Activated CD4-positive, CD25-positive, alpha-beta regulatory T cell (primary cell): ENCODE results near the gene GNG7.
A peak's percentile ranks its signal among the peaks of the same experiment; 100 is the strongest.
"Not testable (repeated sequence)": the region's sequence is repeated elsewhere in the genome, so short reads cannot be mapped to it uniquely, and the experiment has no call there.

Experiments
- DNase-seq, 4 experiments: peaks; one replicate each; lab custom pipeline; 2025; lab: John Stamatoyannopoulos, UW

GNG7 gene

DNA sequence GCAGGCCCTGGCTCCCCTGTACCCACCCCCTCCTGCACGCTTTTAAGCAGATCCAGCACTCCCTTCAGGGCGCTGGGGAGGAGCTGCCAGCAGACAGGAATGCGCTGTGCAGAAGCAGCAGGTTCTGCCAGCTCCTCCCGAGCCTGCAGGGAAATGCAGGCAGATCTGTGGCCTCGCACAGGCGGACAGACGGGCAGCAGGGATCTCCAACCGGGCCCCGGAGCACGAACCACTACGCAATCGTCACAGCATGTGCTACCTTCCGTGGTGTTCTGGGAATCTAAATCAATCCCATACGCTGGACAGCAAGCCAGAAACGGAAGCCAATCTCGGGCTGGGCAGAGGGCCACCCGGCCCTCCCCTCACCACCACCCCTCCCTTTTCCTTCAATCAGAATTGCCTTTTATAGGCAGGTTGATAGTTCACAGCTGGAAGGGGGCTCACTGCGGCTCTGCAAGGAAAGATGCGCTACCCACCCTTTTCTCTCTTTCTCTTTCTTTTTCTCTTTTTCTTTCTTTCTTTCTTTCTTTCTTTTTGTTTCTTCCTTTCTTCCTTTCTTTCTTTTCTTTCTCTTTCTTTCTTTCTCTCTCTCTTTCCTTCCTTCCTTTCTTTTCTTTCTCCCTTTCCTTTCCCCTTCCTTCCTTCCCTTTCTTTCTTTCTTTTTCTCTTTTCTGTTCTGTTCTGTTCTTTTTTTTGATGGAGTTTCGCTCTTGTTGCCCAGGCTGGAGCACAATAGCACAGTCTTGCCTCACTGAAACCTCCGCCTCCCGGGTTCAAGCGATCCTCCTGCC is 99.9 kb downstream of the GNG7 start:
- DNase-seq, result no peak

GRCh38 chr19:2600914-2601870 is 101.3 kb downstream of the GNG7 start:
- no peak for DNase-seq

- no peak for DNase-seq
Measured at GRCh38 chr19:2594319-2594718, 108.2 kb downstream of the GNG7 start.

GRCh38 chr19:2592824-2593223 is 109.7 kb downstream of the GNG7 start:
- DNase-seq, result no peak

DNA sequence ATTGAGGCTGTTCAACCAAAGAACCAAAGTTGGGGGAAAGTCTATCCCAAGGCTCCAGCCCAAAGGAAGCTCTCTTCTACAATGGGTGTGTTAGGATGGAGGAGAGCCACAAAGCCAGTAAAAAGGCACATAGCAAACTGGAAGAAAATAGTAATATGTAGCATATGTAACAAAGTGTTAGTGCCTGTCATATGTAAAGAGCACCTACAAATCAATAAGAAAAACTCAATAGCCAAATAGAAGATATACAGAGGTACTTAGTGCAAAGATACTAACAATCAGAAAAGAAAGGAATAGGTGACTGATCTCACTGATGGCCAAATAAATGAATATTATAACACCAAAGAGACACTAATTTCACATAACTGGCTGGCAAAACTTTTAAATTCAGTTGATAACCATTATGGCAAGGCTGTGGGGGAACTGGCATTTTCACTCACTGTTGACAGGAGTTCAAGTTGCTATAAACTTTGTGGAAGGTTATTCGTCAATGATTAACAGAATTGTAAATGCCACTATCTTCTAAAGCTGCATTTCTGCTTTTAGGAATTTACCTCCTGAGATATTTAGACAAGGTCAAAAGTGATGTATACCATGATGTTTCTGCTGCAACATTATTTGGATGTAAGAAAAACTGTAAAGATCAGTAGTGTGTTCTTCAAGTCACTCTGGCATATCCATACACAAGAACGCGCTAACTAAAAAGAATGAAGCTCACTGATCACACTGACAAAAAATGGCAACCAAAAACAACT is 110.8 kb downstream of the GNG7 start:
- DNase-seq, result no peak

- no peak for DNase-seq
Measured at GRCh38 chr19:2590630-2591399, 111.7 kb downstream of the GNG7 start.

- DNase-seq, result no peak
Measured at GRCh38 chr19:2589441-2589840, 113.1 kb downstream of the GNG7 start.

DNA sequence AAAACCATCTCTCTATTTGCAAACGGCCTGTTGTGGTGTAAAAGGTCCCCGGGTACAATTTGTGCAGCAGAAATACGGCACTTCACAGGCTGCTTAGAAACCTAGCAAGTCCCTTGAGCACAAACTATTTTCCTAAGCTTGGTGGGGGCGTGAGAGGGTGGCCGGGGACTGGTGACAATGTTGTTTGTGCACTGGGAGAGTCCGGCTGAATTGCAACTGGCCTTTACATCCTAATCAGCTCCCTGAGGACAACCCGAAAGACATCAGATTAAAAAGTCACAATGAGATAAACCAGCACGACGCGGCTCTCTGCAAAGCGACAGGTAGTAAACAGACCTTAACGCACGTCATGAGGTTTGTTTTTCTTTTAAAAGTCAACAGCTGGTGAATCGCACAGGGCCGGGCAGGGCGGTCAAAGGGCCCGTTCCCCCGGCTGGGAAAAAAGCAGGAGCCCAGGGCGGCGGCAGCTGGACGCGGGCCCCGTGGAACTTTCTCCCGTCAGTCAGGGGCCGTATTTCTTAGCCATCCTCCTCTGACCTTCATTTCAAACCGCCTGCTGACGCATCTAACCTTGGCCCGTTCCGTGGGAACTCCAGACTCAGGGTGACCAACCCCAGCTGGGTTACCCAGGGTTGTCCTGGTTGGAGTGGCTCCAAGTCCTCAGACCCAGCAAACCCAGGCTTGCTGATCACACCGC is 114.3 kb downstream of the GNG7 start:
- DNase-seq, result no peak

DNA sequence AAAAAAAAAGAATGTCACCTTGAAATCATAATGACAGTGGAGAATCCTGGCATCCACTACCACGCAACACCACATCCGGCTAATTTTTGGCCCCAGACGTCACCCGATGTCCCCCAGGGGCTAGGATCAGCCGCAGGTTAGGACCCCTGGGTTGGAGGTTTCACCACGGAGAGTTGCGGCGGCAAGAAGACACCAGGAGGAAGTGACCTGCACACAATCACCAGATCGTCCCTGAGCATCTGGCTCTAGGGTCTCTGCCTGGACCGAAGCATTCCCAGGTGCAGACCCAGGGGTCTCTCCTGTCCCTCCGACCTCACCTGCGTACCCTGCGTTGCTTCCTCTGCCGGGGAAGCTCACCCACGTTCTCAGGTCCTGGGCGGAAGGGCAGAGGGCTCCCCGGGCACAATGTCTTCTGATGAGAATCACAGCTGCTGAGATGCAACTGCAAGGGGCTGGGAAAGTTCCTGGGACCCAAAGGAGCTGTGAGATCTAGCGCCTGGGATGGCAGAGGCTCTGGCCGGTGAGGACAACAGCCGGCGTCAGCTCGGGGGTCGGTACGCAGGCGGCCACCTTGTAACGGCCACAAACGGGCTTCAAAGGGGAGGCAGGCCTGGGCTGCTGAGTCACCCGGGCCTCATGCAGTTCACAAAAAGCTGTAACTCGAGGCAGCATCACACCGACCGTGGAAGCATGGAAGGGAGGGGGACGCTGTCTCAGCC is 115.3 kb downstream of the GNG7 start:
- DNase-seq, result no peak

DNA sequence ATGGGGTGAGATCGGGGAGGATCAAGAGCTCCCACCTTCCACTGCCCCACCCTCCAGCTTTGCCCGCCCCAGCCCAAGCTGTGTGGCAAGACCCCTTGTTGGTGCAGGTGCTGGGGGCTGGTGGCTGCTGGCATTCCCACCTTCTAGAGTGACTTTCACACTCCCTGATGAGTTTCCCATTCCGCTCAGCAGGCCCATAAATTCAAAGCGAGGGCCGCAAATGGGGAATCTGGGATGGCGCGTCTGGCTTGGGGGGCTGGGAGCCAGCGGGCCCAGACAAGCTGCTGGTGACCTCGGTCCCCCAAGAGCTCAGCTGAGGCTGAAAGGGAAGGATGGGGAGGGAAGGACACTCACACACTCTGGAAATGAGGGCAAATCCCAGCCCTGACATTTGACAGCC is 116.3 kb downstream of the GNG7 start:
- DNase-seq, result no peak

- DNase-seq, result no peak
Measured at GRCh38 chr19:2584002-2584401, 118.5 kb downstream of the GNG7 start.

GRCh38 chr19:2582984-2583956 is 119.2 kb downstream of the GNG7 start:
- DNase-seq, result no peak

DNA sequence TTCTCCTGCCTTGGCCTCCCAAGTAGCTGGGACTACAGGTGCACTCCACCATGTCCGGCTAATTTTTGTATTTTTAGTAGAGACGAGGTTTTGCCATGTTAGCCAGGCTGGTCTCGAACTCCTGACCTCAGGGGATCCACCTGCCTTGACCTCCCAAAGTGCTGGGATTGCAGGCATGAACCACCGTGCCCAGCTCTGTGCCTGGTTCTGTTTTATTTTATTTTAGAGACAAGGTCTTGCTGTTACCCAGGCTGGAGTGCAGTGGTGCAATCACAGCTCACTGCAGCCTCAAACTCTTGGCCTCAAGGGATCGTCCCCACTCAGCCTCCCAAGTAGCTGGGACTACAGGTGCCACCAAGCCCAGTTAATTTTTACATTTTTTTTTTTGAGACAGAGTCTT is 122.1 kb downstream of the GNG7 start:
- not testable (repeated sequence) for DNase-seq

GRCh38 chr19:2579678-2580280 is 122.7 kb downstream of the GNG7 start:
- no peak for DNase-seq

DNA sequence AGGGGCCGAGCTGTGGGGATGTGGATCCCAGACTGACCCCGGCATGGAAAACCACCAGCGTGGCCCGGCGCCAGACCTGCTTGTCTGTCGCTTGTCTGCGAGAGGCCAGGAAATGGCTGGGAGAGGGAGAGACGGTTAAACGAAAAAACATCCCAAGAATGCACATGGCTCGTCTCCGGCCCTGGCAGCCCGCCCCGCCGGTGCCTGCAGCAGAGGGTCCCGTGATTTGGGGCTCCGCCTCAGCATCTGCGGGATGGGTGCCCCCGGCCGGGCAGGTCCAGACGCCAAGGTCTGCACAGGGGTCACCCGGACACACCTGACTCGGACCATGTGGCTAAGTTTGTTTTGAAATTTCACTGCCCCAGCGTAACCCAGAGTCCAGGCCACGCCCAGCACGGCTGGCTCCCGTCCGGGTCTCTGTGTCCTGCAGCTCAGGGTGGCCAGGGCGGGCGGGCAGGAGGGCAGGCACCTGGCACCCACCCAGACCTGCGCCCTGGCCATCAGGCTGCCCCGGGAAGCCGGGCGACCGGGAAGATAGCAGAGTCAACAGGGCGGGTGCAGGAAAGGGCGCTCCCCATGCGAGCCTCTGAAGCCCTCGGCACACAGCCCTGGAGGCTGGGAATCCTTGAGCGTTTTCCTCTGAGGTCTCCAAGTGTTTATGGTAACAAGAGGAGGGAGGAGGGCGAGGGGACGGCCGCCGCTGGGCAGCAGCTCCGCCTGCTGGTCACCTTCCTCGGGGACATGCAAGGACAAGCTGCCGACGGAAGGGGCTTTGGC is 123.4 kb downstream of the GNG7 start:
- DNase-seq, result peak in 3 of 4 experiments; percentile 40 to 64 (median 41)

DNA sequence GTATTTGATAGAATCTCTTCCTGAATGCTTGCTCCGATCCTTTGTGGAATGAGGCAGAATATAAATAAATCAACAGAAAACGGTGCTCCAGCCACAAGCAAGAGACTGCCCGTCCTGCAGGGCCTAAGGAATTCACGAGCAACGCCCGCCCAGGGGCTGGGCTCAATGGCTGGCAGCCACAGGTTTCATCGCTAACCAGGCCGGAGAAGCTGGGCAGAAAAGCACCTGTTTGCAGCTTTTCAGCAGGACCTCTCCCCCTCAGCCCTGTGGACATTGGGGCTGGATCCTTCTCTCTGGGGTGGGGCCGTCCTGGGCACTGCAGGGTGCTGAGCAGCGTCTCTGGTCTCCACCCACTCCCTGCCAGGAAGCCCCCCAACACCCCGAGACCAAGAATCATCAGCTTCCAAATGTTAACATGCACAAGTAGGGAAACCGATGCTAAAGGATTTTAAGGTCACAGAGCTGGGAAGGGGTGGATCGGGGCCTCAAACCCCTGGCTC is 124.1 kb downstream of the GNG7 start:
- DNase-seq, result no peak

GRCh38 chr19:2577722-2578335 is 124.7 kb downstream of the GNG7 start:
- no peak for DNase-seq
